ENCODE results near the gene FADS2.

FADS2 gene

GRCh38 chr11:61814958-61815789 is 12.9 kb upstream of the FADS2 start:
- TF ChIP-seq CTCF (IDR thresholded peaks at IDR 0.05; ENCODE audit: low read depth, low read length, missing control alignments) = no peak
- H3K4me3 ChIP-seq (replicated peaks; ENCODE audit: low read depth, low read length) = peak overlapping the region; percentile 66
- DNase-seq (ENCODE audit: extremely low read depth, low read depth) = peak; percentile 79

- peak overlapping the region; percentile 66 for H3K4me3 ChIP-seq (replicated peaks; ENCODE audit: low read depth, low read length)
- TF ChIP-seq CTCF (IDR thresholded peaks at IDR 0.05; ENCODE audit: low read depth, low read length, missing control alignments) = no peak
- DNase-seq (ENCODE audit: extremely low read depth, low read depth) = no peak
Observed at GRCh38 chr11:61815790-61816735, 12.0 kb upstream of the FADS2 start.

GRCh38 chr11:61816736-61817455 is 11.2 kb upstream of the FADS2 start, which contains the start of gene FADS1:
Gene FADS1, minus strand, starts transcription at chr11:61817003. Its CDS starts 74 bp downstream, at chr11:61816929.
- H3K4me3 ChIP-seq (replicated peaks; ENCODE audit: low read depth, low read length) = peak within 1 kb of the TSS; percentile 66
- TF ChIP-seq CTCF (IDR thresholded peaks at IDR 0.05; ENCODE audit: low read depth, low read length, missing control alignments) = peak; percentile 60
- no peak for DNase-seq (ENCODE audit: extremely low read depth, low read depth)

GRCh38 chr11:61817471-61818202 is 10.5 kb upstream of the FADS2 start:
- no peak for DNase-seq (ENCODE audit: extremely low read depth, low read depth)
- TF ChIP-seq CTCF (IDR thresholded peaks at IDR 0.05; ENCODE audit: low read depth, low read length, missing control alignments) = no peak
- peak overlapping the region; percentile 66 for H3K4me3 ChIP-seq (replicated peaks; ENCODE audit: low read depth, low read length)

- TF ChIP-seq CTCF (IDR thresholded peaks at IDR 0.05; ENCODE audit: low read depth, low read length, missing control alignments) = no peak
- no peak for DNase-seq (ENCODE audit: extremely low read depth, low read depth)
- H3K4me3 ChIP-seq (replicated peaks; ENCODE audit: low read depth, low read length) = no peak overlapping the region
Observed at GRCh38 chr11:61820174-61820573, 7.9 kb upstream of the FADS2 start.

All from HFF-Myc (cell line).